ENCODE data around the gene P4HA2.

DNA sequence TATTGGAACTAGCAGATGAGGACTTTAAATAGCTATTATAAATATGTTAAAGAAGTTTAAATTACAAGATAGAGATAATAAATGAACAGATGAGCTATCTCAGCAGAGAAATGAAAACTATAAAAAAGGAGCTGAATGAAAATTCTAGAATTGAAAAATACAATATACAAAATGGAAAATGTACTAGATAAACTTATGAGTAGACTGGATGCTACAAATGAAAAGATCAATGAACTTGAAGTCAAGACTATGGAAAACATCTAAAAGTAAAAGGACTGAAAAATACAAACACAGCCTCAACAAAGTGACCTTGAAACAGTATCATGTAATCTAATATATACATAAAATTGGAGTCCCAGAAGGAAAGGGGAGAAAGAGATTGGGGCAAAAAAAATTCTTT, 19.2 kb upstream of the P4HA2 start:
- no peak for TF ChIP-seq ZNF416 (CRISPR knock-in tag; IDR thresholded peaks at IDR 0.05)
- no peak for TF ChIP-seq NFYB (CRISPR knock-in tag; conservative IDR thresholded peaks at IDR 0.05; ENCODE audit: low read depth)
- TF ChIP-seq, protein P1, sequence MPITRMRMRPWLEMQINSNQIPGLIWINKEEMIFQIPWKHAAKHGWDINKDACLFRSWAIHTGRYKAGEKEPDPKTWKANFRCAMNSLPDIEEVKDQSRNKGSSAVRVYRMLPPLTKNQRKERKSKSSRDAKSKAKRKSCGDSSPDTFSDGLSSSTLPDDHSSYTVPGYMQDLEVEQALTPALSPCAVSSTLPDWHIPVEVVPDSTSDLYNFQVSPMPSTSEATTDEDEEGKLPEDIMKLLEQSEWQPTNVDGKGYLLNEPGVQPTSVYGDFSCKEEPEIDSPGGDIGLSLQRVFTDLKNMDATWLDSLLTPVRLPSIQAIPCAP (CRISPR knock-in tag; IDR thresholded peaks at IDR 0.05): no peak
- TF ChIP-seq, protein P2, sequence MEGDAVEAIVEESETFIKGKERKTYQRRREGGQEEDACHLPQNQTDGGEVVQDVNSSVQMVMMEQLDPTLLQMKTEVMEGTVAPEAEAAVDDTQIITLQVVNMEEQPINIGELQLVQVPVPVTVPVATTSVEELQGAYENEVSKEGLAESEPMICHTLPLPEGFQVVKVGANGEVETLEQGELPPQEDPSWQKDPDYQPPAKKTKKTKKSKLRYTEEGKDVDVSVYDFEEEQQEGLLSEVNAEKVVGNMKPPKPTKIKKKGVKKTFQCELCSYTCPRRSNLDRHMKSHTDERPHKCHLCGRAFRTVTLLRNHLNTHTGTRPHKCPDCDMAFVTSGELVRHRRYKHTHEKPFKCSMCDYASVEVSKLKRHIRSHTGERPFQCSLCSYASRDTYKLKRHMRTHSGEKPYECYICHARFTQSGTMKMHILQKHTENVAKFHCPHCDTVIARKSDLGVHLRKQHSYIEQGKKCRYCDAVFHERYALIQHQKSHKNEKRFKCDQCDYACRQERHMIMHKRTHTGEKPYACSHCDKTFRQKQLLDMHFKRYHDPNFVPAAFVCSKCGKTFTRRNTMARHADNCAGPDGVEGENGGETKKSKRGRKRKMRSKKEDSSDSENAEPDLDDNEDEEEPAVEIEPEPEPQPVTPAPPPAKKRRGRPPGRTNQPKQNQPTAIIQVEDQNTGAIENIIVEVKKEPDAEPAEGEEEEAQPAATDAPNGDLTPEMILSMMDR (IDR thresholded peaks at IDR 0.05): no peak
- TF ChIP-seq RELA (CRISPR knock-in tag; IDR thresholded peaks at IDR 0.05; ENCODE audit: borderline replicate concordance): no peak

All from WTC11 (cell line).